ENCODE results near the gene PSEN1. TPM values are rescaled to one million over a fixed set of nuclear protein-coding genes. Genes with fewer than 3 reads are reported as not detected.
"Not testable (repeated sequence)": the region's sequence is repeated elsewhere in the genome, so short reads cannot be mapped to it uniquely, and the experiment has no call there.

The PSEN1 gene
- total RNA-seq, 2 donors from 2014 or later: 76.4 to 103 TPM

- intact Hi-C loops (cut with DNase I): no loop called here
- Histone ChIP-seq H3K4me1 (no peaks in the 10 kb centered on the region), H3K9ac (ENCODE audit: low read depth in 2 of 2, low read length in 2 of 2) (no peak overlapping the region), H3K36me3 (peaks cover 5% of the 10 kb centered on the region), H3K27me3 (no peaks in the 10 kb centered on the region), H3K27ac (no peak overlapping the region), H3K9me3 (no peaks in the 10 kb centered on the region), H3K4me3 (no peak overlapping the region)
- no peak for DNase-seq
- TF ChIP-seq, protein P1, sequence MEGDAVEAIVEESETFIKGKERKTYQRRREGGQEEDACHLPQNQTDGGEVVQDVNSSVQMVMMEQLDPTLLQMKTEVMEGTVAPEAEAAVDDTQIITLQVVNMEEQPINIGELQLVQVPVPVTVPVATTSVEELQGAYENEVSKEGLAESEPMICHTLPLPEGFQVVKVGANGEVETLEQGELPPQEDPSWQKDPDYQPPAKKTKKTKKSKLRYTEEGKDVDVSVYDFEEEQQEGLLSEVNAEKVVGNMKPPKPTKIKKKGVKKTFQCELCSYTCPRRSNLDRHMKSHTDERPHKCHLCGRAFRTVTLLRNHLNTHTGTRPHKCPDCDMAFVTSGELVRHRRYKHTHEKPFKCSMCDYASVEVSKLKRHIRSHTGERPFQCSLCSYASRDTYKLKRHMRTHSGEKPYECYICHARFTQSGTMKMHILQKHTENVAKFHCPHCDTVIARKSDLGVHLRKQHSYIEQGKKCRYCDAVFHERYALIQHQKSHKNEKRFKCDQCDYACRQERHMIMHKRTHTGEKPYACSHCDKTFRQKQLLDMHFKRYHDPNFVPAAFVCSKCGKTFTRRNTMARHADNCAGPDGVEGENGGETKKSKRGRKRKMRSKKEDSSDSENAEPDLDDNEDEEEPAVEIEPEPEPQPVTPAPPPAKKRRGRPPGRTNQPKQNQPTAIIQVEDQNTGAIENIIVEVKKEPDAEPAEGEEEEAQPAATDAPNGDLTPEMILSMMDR (IDR thresholded peaks at IDR 0.05): no peak
Measured at GRCh38 chr14:73166399-73166798, 30.1 kb downstream of the PSEN1 start.

DNA sequence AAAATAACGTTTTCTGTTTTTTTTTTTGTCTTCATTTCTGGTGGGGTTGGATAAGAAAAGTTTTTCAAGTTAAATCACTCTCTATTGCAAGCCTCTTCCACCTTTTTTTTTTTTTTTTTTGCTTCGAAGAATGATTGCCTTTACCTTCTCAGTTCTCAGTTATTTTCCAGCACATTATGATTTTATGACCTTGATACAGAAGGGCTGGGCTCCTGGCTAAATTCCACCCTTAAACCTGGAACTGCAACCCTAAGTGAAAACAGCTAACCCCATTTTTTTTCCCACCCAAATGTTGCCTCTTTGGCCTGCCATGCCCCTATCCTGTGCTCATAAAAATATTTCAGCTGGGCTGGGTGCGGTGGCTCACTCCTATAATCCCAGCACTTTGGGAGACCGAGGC lies 31.4 kb downstream of the PSEN1 start:
- no peak overlapping the region for H3K27ac ChIP-seq

DNA sequence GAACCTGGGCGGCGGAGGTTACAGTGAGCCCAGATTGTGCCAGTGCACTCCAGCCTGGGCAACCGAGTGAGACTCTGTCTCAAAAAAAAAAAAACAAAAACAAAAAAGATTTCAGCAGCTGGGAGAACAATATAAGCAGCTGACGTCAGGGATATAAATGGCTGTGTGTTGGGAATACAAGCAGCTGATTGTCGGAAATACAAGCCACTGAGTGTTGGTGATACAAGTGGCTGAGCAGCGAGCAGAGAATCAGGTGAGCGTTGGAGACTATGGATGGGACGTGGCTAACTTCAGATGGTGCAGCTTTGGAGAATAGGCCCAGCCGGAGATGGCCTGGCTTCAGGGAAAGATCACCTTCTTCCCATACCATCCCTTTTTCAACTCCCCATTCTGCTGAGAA lies 32.0 kb downstream of the PSEN1 start:
- H3K27me3 ChIP-seq: no peaks in the 10 kb centered on the region
- no peak overlapping the region for H3K9ac ChIP-seq (ENCODE audit: low read depth in 2 of 2, low read length in 2 of 2)
- H3K4me1 ChIP-seq: no peaks in the 10 kb centered on the region
- no peak overlapping the region for H3K4me3 ChIP-seq
- H3K36me3 ChIP-seq: peaks cover 15% of the 10 kb centered on the region
- intact Hi-C loops (cut with DNase I): no loop called here
- H3K9me3 ChIP-seq: no peaks in the 10 kb centered on the region
- no peak overlapping the region for H3K27ac ChIP-seq
- TF ChIP-seq, protein P1 (IDR thresholded peaks at IDR 0.05): no peak
- no peak for DNase-seq

More for the DNA sequence above, 31.4 kb downstream of the PSEN1 start:
- Histone ChIP-seq H3K4me1 (no peaks in the 10 kb centered on the region), H3K9ac (ENCODE audit: low read depth in 2 of 2, low read length in 2 of 2) (no peak overlapping the region), H3K4me3 (no peak overlapping the region), H3K27me3 (no peaks in the 10 kb centered on the region), H3K9me3 (no peaks in the 10 kb centered on the region), H3K36me3 (peaks cover 15% of the 10 kb centered on the region)
- intact Hi-C loops (cut with DNase I): no loop called here
- TF ChIP-seq, protein P1 (IDR thresholded peaks at IDR 0.05): no peak
- peak; percentile 44 for DNase-seq

- Histone ChIP-seq H3K27ac (no peak overlapping the region), H3K9ac (ENCODE audit: low read depth in 2 of 2, low read length in 2 of 2) (no peak overlapping the region)
Measured at GRCh38 chr14:73168691-73169090, 32.4 kb downstream of the PSEN1 start.

GRCh38 chr14:73169855-73170254 lies 33.5 kb downstream of the PSEN1 start:
- DNase-seq; H3K9ac ChIP-seq (ENCODE audit: low read depth in 2 of 2, low read length in 2 of 2); H3K4me1 ChIP-seq; H3K9me3 ChIP-seq; H3K4me3 ChIP-seq; H3K27me3 ChIP-seq; H3K27ac ChIP-seq: not testable (repeated sequence)
- peaks cover 20% of the 10 kb centered on the region for H3K36me3 ChIP-seq
- intact Hi-C loops (cut with DNase I): loop anchor here (10.0 kb wide), 1 partner anchor 305 kb away; no protein-coding TSS in a partner anchor

More at GRCh38 chr14:73168691-73169090, 32.4 kb downstream of the PSEN1 start:
- intact Hi-C loops (cut with DNase I): no loop called here
- Histone ChIP-seq H3K36me3 (peaks cover 15% of the 10 kb centered on the region), H3K4me3 (no peak overlapping the region), H3K4me1 (no peaks in the 10 kb centered on the region), H3K9me3 (no peaks in the 10 kb centered on the region), H3K27me3 (no peaks in the 10 kb centered on the region)
- TF ChIP-seq, protein P1 (IDR thresholded peaks at IDR 0.05): no peak
- DNase-seq: no peak

DNA sequence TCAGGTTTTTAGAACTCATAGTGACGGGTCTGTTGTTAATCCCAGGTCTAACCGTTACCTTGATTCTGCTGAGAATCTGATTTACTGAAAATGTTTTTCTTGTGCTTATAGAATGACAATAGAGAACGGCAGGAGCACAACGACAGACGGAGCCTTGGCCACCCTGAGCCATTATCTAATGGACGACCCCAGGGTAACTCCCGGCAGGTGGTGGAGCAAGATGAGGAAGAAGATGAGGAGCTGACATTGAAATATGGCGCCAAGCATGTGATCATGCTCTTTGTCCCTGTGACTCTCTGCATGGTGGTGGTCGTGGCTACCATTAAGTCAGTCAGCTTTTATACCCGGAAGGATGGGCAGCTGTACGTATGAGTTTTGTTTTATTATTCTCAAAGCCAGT lies 34.4 kb downstream of the PSEN1 start:
- Histone ChIP-seq H3K9ac (ENCODE audit: low read depth in 2 of 2, low read length in 2 of 2) (no peak overlapping the region), H3K27me3 (no peaks in the 10 kb centered on the region), H3K36me3 (peaks cover 20% of the 10 kb centered on the region), H3K27ac (no peak overlapping the region), H3K4me1 (no peaks in the 10 kb centered on the region), H3K9me3 (no peaks in the 10 kb centered on the region), H3K4me3 (no peak overlapping the region)
- no peak for DNase-seq
- TF ChIP-seq, protein P1 (IDR thresholded peaks at IDR 0.05): no peak
- intact Hi-C loops (cut with DNase I): loop anchor here (10.0 kb wide), 1 partner anchor 304 kb away; no protein-coding TSS in a partner anchor
